HG02852 (cell line): ENCODE results near the gene EDRF1.

Source experiments
- ATAC-seq: cut with Tn5 transposase; IDR thresholded peaks from one replicate; pipeline ENCODE4 v1.9.1; 2021; ENCODE audit warnings: mild to moderate bottlenecking, moderate library complexity; ENCODE audit not compliant: unreplicated experiment

Gene EDRF1

GRCh38 chr10:125783957-125784356 lies 64.4 kb downstream of the EDRF1 start:
- peak; percentile 80 for ATAC-seq

GRCh38 chr10:125785791-125786190 lies 66.3 kb downstream of the EDRF1 start:
- no peak for ATAC-seq

GRCh38 chr10:125788156-125789034 lies 68.9 kb downstream of the EDRF1 start:
- ATAC-seq: no peak

- no peak for ATAC-seq
Observed at GRCh38 chr10:125792342-125793300, 73.1 kb downstream of the EDRF1 start.

- no peak for ATAC-seq
Observed at GRCh38 chr10:125795128-125795527, 75.6 kb downstream of the EDRF1 start.

- ATAC-seq: no peak
Observed at GRCh38 chr10:125795637-125796190, 76.2 kb downstream of the EDRF1 start.

GRCh38 chr10:125797424-125797823 lies 77.9 kb downstream of the EDRF1 start:
- ATAC-seq: no peak

GRCh38 chr10:125797994-125798662 lies 78.6 kb downstream of the EDRF1 start:
- ATAC-seq: no peak

- ATAC-seq: no peak
Observed at GRCh38 chr10:125799451-125800182, 80.1 kb downstream of the EDRF1 start.

- ATAC-seq: no peak
Observed at GRCh38 chr10:125801574-125801973, 82.1 kb downstream of the EDRF1 start.

- ATAC-seq: no peak
Observed at GRCh38 chr10:125802131-125802530, 82.6 kb downstream of the EDRF1 start.

- no peak for ATAC-seq
Observed at GRCh38 chr10:125802739-125803138, 83.2 kb downstream of the EDRF1 start.

GRCh38 chr10:125808047-125808446 lies 88.5 kb downstream of the EDRF1 start:
- no peak for ATAC-seq

GRCh38 chr10:125811251-125811650 lies 91.7 kb downstream of the EDRF1 start:
- no peak for ATAC-seq

GRCh38 chr10:125812128-125812750 lies 92.7 kb downstream of the EDRF1 start:
- ATAC-seq: no peak
